ENCODE data around the gene RERE. TPM values are rescaled to one million over a fixed set of nuclear protein-coding genes. Genes with fewer than 3 reads are reported as not detected.
"Not testable (repeated sequence)": the region's sequence is repeated elsewhere in the genome, so short reads cannot be mapped to it uniquely, and the experiment has no call there.

The RERE gene
- total and polyA plus RNA-seq, 4 donors: 116 to 434 (median 161) TPM

GRCh38 chr1:8600336-8600735 is 217.1 kb downstream of the RERE start:
- Histone ChIP-seq H3K27me3 (ENCODE audit: control insufficient read depth, insufficient read depth, low read length) (no peaks in the 10 kb centered on the region), H3K36me3 (ENCODE audit: control insufficient read depth, insufficient read depth, low read length) (peaks cover 2% of the 10 kb centered on the region), H3K4me1 (ENCODE audit: control insufficient read depth, insufficient read depth, low read length) (peaks cover 16% of the 10 kb centered on the region), H3K9me3 (ENCODE audit: control insufficient read depth, insufficient read depth, low read length) (no peaks in the 10 kb centered on the region), H3K4me3 (ENCODE audit: low read depth, low read length) (no peak overlapping the region), H3K27ac (ENCODE audit: low read depth, low read length) (no peak overlapping the region)
- no CpG with 5 or more reads among the region's 1 CpG for WGBS (ENCODE audit: insufficient coverage)
- no peak for DNase-seq (ENCODE audit: low read depth in 4 of 6, low spot score in 6 of 6)

- WGBS (ENCODE audit: insufficient coverage): no CpG with 5 or more reads among the region's 6 CpGs
- Histone ChIP-seq H3K36me3 (ENCODE audit: control insufficient read depth, insufficient read depth, low read length) (peaks cover 2% of the 10 kb centered on the region), H3K27me3 (ENCODE audit: control insufficient read depth, insufficient read depth, low read length) (no peaks in the 10 kb centered on the region), H3K4me3 (ENCODE audit: low read depth, low read length) (no peak overlapping the region), H3K4me1 (ENCODE audit: control insufficient read depth, insufficient read depth, low read length) (peaks cover 16% of the 10 kb centered on the region), H3K9me3 (ENCODE audit: control insufficient read depth, insufficient read depth, low read length) (no peaks in the 10 kb centered on the region), H3K27ac (ENCODE audit: low read depth, low read length) (no peak overlapping the region)
- peak in 1 of 6 donors; percentile 59 for DNase-seq (ENCODE audit: low read depth in 4 of 6, low spot score in 6 of 6)
Observed at GRCh38 chr1:8599646-8600212, 217.7 kb downstream of the RERE start.

DNA sequence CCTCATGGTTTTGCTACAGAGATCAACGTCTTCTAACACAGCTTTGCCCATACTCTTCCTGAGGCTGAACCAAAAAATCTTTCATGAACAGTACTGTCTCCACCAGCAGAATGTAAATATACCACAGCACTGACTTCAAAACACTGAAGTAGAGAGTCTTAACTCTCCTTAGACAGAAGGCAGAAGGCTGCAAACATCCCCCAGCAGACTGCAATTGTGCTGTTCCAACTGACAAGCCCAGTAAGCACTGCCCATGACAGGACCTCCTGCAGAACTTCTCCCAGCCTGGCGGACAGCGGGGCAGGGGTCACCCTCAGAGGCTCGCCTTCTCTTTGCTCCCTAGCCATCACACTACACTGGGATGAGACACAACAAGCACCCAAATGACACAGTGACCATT is 218.7 kb downstream of the RERE start:
- peak overlapping the region; percentile 69 for H3K27ac ChIP-seq (ENCODE audit: low read depth, low read length)
- peak in 2 of 6 donors; percentile 34 to 42 for DNase-seq (ENCODE audit: low read depth in 4 of 6, low spot score in 6 of 6)
- peak overlapping the region; percentile 5 for H3K4me3 ChIP-seq (ENCODE audit: low read depth, low read length)
- peaks cover 16% of the 10 kb centered on the region for H3K4me1 ChIP-seq (ENCODE audit: control insufficient read depth, insufficient read depth, low read length)
- H3K9me3 ChIP-seq (ENCODE audit: control insufficient read depth, insufficient read depth, low read length): no peaks in the 10 kb centered on the region
- 26% methylated on average over 4 of the region's 4 CpGs for WGBS (ENCODE audit: insufficient coverage)
- peaks cover 2% of the 10 kb centered on the region for H3K36me3 ChIP-seq (ENCODE audit: control insufficient read depth, insufficient read depth, low read length)
- no peaks in the 10 kb centered on the region for H3K27me3 ChIP-seq (ENCODE audit: control insufficient read depth, insufficient read depth, low read length)

DNA sequence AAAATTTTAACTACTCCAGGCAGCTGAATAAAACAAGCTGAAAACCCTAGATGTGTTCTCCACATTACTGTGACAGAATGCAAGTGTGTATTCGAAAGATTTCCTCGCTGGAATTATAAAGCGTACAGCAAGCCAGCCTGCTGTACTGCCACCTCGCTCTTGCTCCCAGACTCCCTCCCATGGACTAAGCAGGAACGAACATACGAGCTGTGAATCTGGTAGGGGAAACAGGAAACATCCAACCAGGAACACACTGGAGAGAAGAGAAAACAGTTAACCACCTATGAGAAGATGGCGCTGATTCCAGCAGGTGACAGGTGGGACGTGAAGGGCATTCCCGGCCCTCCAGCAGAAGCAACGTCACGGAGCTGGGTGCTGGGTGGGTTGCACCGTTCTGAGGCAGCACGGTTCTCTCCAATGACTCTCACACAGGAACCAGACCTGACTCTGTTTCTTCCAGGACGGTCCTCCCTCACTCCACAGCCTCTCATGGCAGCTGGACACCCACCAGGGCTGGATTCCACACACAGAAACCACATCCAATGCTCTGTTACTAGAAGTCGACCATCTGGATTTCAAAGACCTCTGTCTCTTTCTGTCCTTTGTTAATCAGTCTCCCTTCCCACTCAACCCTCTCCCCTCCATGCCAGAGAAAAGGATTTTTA is 219.2 kb downstream of the RERE start:
- H3K9me3 ChIP-seq (ENCODE audit: control insufficient read depth, insufficient read depth, low read length): no peaks in the 10 kb centered on the region
- peak in 5 of 6 donors; percentile 33 to 93 (median 46) for DNase-seq (ENCODE audit: low read depth in 4 of 6, low spot score in 6 of 6)
- 33% methylated on average over 14 of the region's 15 CpGs for WGBS (ENCODE audit: insufficient coverage)
- peak overlapping the region; percentile 5 for H3K4me3 ChIP-seq (ENCODE audit: low read depth, low read length)
- H3K4me1 ChIP-seq (ENCODE audit: control insufficient read depth, insufficient read depth, low read length): peaks cover 16% of the 10 kb centered on the region
- no peaks in the 10 kb centered on the region for H3K27me3 ChIP-seq (ENCODE audit: control insufficient read depth, insufficient read depth, low read length)
- peak overlapping the region; percentile 69 for H3K27ac ChIP-seq (ENCODE audit: low read depth, low read length)
- peaks cover 2% of the 10 kb centered on the region for H3K36me3 ChIP-seq (ENCODE audit: control insufficient read depth, insufficient read depth, low read length)

DNA sequence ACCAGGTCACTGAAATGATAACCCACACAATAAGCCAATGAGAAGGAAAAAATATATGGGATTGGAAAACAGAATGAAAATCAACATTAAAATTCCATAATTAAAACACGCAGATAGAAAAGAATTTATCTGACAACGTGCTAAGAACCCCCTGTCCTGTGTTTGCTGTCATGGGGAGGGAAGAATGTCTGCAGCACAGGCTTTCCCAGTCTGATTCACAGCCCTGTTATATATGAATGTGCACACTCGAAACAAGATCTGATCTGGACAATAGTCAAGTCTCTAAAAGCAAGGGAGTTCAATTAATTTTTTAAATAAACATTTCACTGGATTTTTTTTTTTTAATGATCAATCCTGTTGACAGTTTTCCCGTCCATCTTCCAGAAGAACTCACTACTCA is 220.0 kb downstream of the RERE start:
- no peak for DNase-seq (ENCODE audit: low read depth in 4 of 6, low spot score in 6 of 6)
- Histone ChIP-seq H3K27me3 (ENCODE audit: control insufficient read depth, insufficient read depth, low read length) (no peaks in the 10 kb centered on the region), H3K27ac (ENCODE audit: low read depth, low read length) (no peak overlapping the region), H3K36me3 (ENCODE audit: control insufficient read depth, insufficient read depth, low read length) (peaks cover 2% of the 10 kb centered on the region), H3K9me3 (ENCODE audit: control insufficient read depth, insufficient read depth, low read length) (no peaks in the 10 kb centered on the region), H3K4me1 (ENCODE audit: control insufficient read depth, insufficient read depth, low read length) (peaks cover 16% of the 10 kb centered on the region), H3K4me3 (ENCODE audit: low read depth, low read length) (no peak overlapping the region)
- 33% methylated on average over 1 of the region's 4 CpGs for WGBS (ENCODE audit: insufficient coverage)

DNA sequence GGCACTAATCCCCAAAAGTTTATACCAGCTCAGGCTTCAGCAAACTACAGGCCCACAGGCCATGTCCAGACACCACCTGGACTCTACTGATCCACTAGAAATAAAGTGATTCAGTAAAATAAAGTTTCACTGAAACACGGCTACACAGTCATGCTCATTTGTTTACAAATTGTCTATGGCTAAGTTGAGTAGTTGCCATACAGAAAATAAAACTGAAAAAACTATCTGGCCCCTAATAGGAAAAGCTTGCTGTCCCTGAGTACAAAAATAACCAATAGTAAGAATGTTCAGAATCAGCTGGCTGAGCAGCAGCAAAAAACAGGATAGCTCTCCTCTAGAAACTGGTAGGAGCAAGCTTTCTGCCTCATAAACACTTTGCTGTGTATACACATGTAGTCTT is 221.5 kb downstream of the RERE start:
- H3K27me3 ChIP-seq (ENCODE audit: control insufficient read depth, insufficient read depth, low read length): no peaks in the 10 kb centered on the region
- H3K9me3 ChIP-seq (ENCODE audit: control insufficient read depth, insufficient read depth, low read length): no peaks in the 10 kb centered on the region
- DNase-seq (ENCODE audit: low read depth in 4 of 6, low spot score in 6 of 6): no peak
- H3K4me3 ChIP-seq (ENCODE audit: low read depth, low read length): no peak overlapping the region
- H3K36me3 ChIP-seq (ENCODE audit: control insufficient read depth, insufficient read depth, low read length): no peaks in the 10 kb centered on the region
- no peak overlapping the region for H3K27ac ChIP-seq (ENCODE audit: low read depth, low read length)
- WGBS (ENCODE audit: insufficient coverage): no CpG with 5 or more reads among the region's 1 CpG
- H3K4me1 ChIP-seq (ENCODE audit: control insufficient read depth, insufficient read depth, low read length): peaks cover 16% of the 10 kb centered on the region

DNA sequence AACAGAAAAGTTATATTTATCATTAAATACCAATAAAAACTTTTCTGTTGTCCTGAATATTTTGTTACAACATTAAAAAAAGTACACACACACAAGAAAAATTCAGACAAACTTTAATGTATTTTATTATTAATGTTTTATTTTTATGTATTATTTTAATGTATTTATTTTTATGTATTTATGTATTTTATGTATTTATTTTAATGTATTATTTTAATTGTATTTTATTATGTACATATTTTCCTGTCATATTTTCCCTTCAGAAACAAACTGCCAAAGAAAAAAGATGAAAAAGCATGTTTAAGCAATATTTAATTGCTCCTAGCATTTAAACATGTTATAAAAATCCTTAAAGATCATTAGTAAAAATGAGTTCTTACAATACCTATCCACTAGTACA is 222.1 kb downstream of the RERE start:
- Histone ChIP-seq H3K27ac (ENCODE audit: low read depth, low read length) (no peak overlapping the region), H3K27me3 (ENCODE audit: control insufficient read depth, insufficient read depth, low read length) (no peaks in the 10 kb centered on the region), H3K9me3 (ENCODE audit: control insufficient read depth, insufficient read depth, low read length) (no peaks in the 10 kb centered on the region), H3K36me3 (ENCODE audit: control insufficient read depth, insufficient read depth, low read length) (no peaks in the 10 kb centered on the region), H3K4me3 (ENCODE audit: low read depth, low read length) (no peak overlapping the region), H3K4me1 (ENCODE audit: control insufficient read depth, insufficient read depth, low read length) (peaks cover 16% of the 10 kb centered on the region)
- DNase-seq (ENCODE audit: low read depth in 4 of 6, low spot score in 6 of 6): no peak

DNA sequence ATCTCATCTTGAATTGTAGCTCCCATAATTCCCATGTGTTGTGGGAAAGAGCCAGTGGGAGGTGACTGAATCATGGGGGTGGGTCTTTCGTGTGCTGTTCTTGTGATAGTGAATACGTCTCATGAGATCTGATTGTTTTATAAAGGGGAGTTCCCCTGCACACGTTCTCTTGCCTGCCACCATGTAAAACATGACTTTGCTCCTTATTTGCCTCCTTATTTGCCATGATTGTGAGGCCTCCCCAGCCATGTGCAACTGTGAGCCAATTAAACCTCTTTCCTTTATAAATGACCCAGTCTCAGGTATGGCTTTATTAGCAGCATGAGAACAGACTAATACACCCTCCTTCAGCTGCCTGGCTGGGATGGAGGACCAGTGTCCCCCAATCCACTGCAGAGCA is 224.1 kb downstream of the RERE start:
- DNase-seq (ENCODE audit: low read depth in 4 of 6, low spot score in 6 of 6); H3K4me1 ChIP-seq (ENCODE audit: control insufficient read depth, insufficient read depth, low read length); H3K27me3 ChIP-seq (ENCODE audit: control insufficient read depth, insufficient read depth, low read length); H3K4me3 ChIP-seq (ENCODE audit: low read depth, low read length); H3K27ac ChIP-seq (ENCODE audit: low read depth, low read length); H3K36me3 ChIP-seq (ENCODE audit: control insufficient read depth, insufficient read depth, low read length); H3K9me3 ChIP-seq (ENCODE audit: control insufficient read depth, insufficient read depth, low read length): not testable (repeated sequence)
- WGBS (ENCODE audit: insufficient coverage): 100% methylated on average over 1 of the region's 3 CpGs

- Histone ChIP-seq H3K4me1 (ENCODE audit: control insufficient read depth, insufficient read depth, low read length) (peaks cover 2% of the 10 kb centered on the region), H3K36me3 (ENCODE audit: control insufficient read depth, insufficient read depth, low read length) (no peaks in the 10 kb centered on the region), H3K27me3 (ENCODE audit: control insufficient read depth, insufficient read depth, low read length) (no peaks in the 10 kb centered on the region), H3K9me3 (ENCODE audit: control insufficient read depth, insufficient read depth, low read length) (no peaks in the 10 kb centered on the region), H3K4me3 (ENCODE audit: low read depth, low read length) (no peak overlapping the region), H3K27ac (ENCODE audit: low read depth, low read length) (no peak overlapping the region)
- 94% methylated on average over 4 of the region's 5 CpGs for WGBS (ENCODE audit: insufficient coverage)
- no peak for DNase-seq (ENCODE audit: low read depth in 4 of 6, low spot score in 6 of 6)
Observed at GRCh38 chr1:8591569-8591968, 225.9 kb downstream of the RERE start.

- Histone ChIP-seq H3K4me3 (ENCODE audit: low read depth, low read length) (no peak overlapping the region), H3K9me3 (ENCODE audit: control insufficient read depth, insufficient read depth, low read length) (no peaks in the 10 kb centered on the region), H3K36me3 (ENCODE audit: control insufficient read depth, insufficient read depth, low read length) (no peaks in the 10 kb centered on the region), H3K27ac (ENCODE audit: low read depth, low read length) (no peak overlapping the region), H3K27me3 (ENCODE audit: control insufficient read depth, insufficient read depth, low read length) (no peaks in the 10 kb centered on the region), H3K4me1 (ENCODE audit: control insufficient read depth, insufficient read depth, low read length) (peaks cover 2% of the 10 kb centered on the region)
- WGBS (ENCODE audit: insufficient coverage): no CpG with 5 or more reads among the region's 6 CpGs
- DNase-seq (ENCODE audit: low read depth in 4 of 6, low spot score in 6 of 6): peak in 1 of 6 donors; percentile 34
Observed at GRCh38 chr1:8590721-8591351, 226.6 kb downstream of the RERE start.
